NCI-H1436 treated with DMSO at 0.1 percent for 48 hours (cell line): ENCODE results near the gene BCAP31.
"Not testable (repeated sequence)": the region's sequence is repeated elsewhere in the genome, so short reads cannot be mapped to it uniquely, and the experiment has no call there.

Experiments used
- DNase-seq: peaks from one replicate; lab custom pipeline; 2025; lab: John Stamatoyannopoulos, UW

Gene BCAP31

DNA sequence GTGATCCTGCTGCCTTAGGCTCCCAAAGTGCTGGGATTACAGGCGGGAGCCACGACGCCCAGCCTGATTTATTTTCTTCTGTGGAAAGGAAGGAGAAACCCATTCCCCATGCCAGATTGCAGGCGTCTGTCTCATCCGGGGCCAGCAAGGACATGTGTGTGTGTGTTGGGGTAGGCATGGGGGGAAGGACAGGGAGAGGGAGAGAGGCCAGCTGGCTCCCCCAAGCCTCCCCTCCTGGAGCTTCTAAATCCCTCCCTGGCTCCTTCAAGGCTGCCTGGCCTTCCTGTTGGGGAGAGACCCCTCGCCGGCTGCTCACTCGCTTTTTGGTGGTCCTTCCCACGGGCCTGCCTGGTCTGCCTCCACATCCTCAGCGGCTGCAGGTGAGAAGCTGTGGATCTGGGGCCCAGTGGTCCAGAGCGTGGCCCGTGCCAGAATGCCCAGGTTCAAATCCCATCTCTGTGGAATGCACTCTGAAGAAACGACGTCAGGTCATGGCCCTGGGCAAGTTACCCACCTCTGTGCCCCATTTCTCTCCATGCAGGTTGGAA lies 38.5 kb upstream of the BCAP31 start:
- no peak for DNase-seq

DNA sequence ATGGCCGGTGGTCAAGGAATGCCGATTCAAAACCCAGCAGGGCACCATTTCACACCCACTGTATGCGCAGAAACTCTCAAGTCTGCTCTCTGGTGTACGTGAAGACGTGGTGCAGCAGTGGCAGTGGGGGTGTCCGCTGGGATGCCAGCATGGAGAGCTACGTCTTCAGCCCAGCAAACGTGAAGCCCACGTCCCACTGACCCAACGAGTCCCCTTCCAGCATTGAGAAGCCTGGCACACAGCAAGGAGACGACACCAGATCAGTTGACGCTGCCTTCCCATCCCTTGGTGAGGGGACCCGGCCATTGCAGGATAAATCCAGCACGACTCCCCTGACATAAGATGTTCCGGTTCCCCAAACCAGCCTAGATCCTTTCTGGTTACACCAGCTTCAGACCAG lies 37.7 kb upstream of the BCAP31 start:
- DNase-seq, result no peak

- no peak for DNase-seq
Observed at GRCh38 chrX:153755136-153755535, 30.9 kb upstream of the BCAP31 start.

DNA sequence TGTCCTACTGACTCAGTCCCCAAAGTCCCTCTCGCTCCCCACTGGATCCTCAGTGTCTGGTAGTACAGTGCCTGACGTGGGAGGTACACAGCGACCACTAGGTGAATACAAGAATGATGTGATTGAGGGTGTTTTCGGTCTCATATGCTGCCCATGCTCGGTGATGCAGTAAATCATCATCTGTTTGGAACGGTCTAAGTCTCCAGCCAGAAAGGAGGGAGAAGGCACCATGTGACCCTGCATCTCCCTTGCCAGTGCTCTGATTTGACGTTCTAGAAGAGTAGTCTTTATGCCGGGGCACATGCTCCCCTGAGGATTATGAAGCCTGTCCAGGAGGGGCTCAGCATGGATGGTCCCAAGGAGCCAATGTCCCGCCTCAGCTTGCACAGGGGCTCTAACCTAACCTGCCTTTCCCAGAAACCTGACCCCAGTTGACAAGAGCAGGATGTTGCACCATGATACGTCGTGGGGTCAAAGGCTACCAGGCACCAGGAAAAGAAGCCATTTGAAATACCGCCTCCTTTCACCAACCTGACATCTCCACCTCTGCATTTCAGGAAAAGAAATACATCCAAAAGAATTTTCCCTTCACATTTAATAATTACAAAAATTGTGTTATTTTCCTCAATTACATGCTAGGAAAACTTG lies 26.1 kb upstream of the BCAP31 start:
- no peak for DNase-seq

DNA sequence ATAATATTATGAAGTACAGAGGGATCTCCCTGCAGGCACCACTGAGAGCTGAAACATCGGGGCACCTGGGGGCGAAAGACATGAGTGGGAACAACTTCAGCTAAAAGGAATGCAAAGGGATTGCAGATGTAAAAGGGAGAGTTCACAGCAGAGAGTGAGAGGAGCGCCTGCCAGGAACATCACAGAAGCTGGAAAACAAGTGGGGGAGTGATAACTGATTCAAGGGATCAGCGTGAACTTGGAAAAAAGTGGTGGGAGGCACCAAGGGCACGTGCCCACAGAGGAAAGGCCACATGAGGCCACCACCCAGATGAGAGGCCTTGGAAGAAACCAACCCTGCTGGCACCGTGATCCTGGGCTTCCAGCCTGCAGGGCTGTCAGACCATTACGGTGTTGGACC lies 24.8 kb upstream of the BCAP31 start:
- DNase-seq, result not testable (repeated sequence)

DNA sequence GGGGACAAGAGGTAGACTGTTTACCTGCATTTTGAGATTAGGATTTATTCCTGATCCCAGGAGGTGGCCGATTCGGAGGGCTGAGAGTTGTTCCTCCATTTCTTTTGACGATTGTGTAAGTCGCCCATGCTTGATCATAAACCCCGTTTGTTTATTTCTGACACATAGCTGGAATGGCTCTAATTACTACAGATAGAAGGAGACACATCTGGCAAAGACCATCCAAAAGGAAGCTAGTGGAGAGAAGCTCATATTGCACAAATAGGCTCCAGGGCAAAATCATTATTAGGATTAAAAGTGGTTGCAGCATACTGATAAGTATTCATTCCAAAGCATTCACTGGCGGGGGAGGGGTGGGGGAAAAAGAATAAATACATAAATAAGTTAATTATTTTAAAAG lies 22.8 kb upstream of the BCAP31 start:
- DNase-seq, result not testable (repeated sequence)

GRCh38 chrX:153746359-153746758 lies 22.2 kb upstream of the BCAP31 start:
- DNase-seq, result no peak

DNA sequence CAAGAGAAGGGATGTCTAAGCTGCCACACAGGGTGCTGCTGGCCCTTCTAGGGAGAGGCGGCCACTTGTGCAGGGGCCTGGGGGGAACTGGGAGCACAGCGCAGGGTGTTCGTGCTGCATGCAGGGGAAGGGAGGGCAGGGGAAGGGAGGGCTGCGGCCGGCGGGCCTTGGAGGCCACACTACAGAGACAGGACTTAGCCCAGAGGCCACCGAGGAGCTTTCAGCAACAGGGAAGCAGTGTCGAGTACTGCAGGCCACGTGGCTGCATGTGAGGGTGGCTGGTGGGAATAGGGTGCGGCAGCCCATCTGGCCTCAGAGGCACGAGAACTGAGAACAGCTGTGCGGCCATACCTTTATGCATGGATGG lies 20.9 kb upstream of the BCAP31 start:
- DNase-seq, result not testable (repeated sequence)

GRCh38 chrX:153744210-153745066 lies 20.3 kb upstream of the BCAP31 start:
- peak; percentile 8 for DNase-seq

- not testable (repeated sequence) for DNase-seq
Observed at GRCh38 chrX:153743468-153744209, 19.5 kb upstream of the BCAP31 start.

- not testable (repeated sequence) for DNase-seq
Observed at GRCh38 chrX:153742796-153743467, 18.7 kb upstream of the BCAP31 start.

DNA sequence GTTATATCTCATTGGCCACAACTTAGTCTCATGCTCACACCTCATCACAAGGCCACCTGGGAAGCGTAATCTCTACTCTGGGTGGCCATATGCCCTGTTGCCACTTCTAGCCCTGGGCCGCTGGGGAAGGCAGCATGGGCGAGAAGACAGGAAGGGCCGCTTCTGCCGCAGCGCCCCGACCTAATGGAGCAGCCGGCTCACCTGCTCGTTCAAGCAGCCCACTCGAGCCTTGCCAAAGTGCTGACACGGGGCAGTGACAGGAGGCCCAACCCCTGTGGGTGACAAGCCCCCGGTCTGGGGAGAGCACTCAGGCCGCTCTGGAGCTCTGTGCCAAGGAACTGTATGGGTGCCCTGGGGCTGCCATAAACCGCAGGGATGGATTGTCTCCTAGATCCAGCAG lies 17.9 kb upstream of the BCAP31 start:
- not testable (repeated sequence) for DNase-seq

- no peak for DNase-seq
Observed at GRCh38 chrX:153741446-153741845, 17.3 kb upstream of the BCAP31 start.

- DNase-seq, result no peak
Observed at GRCh38 chrX:153740631-153741222, 16.5 kb upstream of the BCAP31 start.

DNA sequence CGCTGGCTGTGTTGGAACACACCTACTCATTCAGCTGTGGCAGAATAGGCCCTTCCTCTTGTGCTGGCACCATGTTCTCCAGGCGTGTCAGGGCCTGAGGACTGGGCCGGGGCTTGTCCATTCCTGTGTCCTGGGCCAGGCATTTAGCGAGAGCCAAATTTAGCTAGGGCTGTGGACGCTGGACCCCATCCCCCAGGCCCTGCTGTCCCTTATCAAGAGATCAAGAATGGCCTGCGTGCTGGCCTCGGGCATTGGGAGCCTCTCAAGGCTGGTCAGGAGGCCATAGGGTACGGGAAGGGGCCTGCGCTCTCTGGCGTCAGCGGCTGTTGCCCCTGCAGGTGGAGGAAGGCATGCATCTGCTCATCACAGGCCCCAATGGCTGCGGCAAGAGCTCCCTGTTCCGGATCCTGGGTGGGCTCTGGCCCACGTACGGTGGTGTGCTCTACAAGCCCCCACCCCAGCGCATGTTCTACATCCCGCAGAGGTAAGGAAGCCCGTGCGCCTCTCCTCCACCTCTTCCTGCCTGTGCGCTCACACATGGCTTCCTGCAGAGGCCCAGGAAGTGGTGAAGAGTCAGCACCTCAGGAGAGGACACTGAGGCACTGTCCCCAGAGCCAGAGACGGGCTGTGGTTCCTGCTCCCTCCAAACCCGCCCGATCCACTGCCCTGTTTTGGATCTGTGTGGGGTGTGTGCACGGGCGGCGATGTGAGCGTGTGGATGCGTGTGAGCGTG lies 15.7 kb upstream of the BCAP31 start:
- no peak for DNase-seq

- DNase-seq, result no peak
Observed at GRCh38 chrX:153738056-153738605, 13.9 kb upstream of the BCAP31 start.

GRCh38 chrX:153736871-153737441 lies 12.8 kb upstream of the BCAP31 start:
- no peak for DNase-seq

GRCh38 chrX:153736071-153736820 lies 12.1 kb upstream of the BCAP31 start:
- DNase-seq, result no peak

GRCh38 chrX:153735274-153735673 lies 11.1 kb upstream of the BCAP31 start:
- DNase-seq, result no peak
